Uterus (tissue), 2 donors: ENCODE results near the gene TUBB6.

Source experiments
- POLR2A ChIP-seq, 2 donors: fragments of 450-650 bp; IDR thresholded peaks; one replicate each; pipeline ENCODE4 v1.6.1; 2016; ENCODE audit warnings: antibody characterized with exemption in 2 of 2, mild to moderate bottlenecking in 1 of 2, moderate library complexity in 1 of 2
- TF ChIP-seq, protein P1 (sequence below), 4 experiments: fragments of 200-600 bp in 2 of 4; fragments of 450-650 bp in 2 of 4; sonication (generic) in 2 of 4; IDR thresholded peaks; one replicate each; pipeline ENCODE4 v1.5.1; 2016 to 2019; ENCODE audit warnings: antibody characterized with exemption in 4 of 4, mild to moderate bottlenecking in 2 of 4, moderate library complexity in 1 of 4

DNA sequence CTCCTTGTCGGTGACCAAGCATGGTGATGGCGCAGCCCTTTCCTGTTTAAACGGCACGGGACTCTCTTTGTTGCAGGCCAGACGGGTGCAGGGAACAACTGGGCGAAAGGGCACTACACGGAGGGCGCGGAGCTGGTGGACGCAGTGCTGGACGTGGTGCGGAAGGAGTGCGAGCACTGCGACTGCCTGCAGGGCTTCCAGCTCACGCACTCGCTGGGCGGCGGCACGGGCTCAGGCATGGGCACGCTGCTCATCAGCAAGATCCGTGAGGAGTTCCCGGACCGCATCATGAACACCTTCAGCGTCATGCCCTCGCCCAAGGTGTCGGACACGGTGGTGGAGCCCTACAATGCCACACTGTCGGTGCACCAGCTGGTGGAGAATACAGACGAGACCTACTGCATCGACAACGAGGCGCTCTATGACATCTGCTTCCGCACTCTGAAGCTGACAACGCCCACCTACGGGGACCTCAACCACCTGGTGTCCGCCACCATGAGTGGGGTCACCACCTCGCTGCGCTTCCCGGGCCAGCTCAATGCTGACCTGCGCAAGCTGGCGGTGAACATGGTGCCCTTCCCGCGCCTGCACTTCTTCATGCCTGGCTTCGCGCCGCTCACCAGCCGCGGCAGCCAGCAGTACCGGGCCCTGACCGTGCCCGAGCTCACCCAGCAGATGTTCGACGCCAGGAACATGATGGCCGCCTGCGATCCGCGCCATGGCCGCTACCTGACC lies 17.1 kb downstream of the TUBB6 start:
- no peak for TF ChIP-seq POLR2A (IDR thresholded peaks at IDR 0.05)
- TF ChIP-seq, protein P1, sequence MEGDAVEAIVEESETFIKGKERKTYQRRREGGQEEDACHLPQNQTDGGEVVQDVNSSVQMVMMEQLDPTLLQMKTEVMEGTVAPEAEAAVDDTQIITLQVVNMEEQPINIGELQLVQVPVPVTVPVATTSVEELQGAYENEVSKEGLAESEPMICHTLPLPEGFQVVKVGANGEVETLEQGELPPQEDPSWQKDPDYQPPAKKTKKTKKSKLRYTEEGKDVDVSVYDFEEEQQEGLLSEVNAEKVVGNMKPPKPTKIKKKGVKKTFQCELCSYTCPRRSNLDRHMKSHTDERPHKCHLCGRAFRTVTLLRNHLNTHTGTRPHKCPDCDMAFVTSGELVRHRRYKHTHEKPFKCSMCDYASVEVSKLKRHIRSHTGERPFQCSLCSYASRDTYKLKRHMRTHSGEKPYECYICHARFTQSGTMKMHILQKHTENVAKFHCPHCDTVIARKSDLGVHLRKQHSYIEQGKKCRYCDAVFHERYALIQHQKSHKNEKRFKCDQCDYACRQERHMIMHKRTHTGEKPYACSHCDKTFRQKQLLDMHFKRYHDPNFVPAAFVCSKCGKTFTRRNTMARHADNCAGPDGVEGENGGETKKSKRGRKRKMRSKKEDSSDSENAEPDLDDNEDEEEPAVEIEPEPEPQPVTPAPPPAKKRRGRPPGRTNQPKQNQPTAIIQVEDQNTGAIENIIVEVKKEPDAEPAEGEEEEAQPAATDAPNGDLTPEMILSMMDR (IDR thresholded peaks at IDR 0.05) = no peak
